Fibroblast of villous mesenchyme (primary cell): ENCODE data around the gene SYNPO. TPM values are rescaled to one million over a fixed set of nuclear protein-coding genes. Genes with fewer than 3 reads are reported as not detected.

Source experiments
- DNase-seq: peaks from one replicate; pipeline ENCODE4 v3.0.0-alpha.2; 2010; ENCODE audit warnings: low read depth
- H3K4me3 ChIP-seq: 2 replicates; pipeline ENCODE4 v1.5.1; 2011; ENCODE audit warnings: low read depth, mild to moderate bottlenecking, low read length
- CTCF ChIP-seq: IDR thresholded peaks from 2 replicates; pipeline ENCODE4 v1.5.1; 2012; ENCODE audit warnings: low read depth, mild to moderate bottlenecking, low read length; ENCODE audit not compliant: insufficient read depth
- total RNA-seq: library from RNA; depleted of rRNA; stranded (reverse); fragments of >200 nt; gene quantifications from 2 replicates; pipeline ENCODE4 v1.2.3, GENCODE V29; 2012

Gene SYNPO
- total RNA-seq, 1 donor: 7.3 TPM

DNA sequence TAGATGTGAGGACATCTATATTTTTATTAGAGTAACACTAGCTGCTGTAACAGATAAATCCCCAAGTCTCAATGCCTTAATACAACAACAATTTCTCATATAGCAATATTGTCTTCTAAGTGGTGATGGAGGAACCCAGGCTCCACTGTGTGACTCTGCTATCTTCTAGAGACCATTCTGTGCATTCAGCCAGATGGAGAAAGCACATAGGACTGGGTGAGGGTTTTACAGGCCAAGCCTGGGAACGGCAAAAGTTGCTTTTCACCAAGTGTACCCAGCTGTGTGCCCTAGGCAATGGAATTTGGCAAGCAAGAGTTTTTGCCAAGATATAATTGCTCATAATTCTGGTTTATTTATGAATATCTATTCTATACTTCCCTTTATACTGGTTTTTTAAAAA is 48.7 kb downstream of the SYNPO start:
- no peak for TF ChIP-seq CTCF
- no peak for DNase-seq
- H3K4me3 ChIP-seq: no peak overlapping the region

DNA sequence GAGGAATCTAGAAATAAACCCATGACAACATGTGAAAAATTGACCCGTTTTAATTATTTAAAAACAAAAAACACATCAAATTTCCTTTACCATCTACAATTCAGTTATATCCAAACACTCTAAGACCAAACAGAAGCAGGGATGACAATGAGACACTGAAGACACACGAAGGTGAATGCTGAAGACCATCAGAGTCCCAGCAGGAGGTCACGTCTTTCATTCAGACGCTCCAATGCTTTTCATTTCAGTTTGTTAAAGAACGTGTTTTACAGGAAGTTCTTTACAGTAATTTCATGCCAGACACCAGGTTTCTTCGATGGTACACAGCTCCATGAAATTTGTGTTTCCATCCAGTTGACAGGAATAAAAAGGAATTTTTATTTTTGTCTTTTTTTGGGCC is 50.3 kb downstream of the SYNPO start:
- TF ChIP-seq CTCF: no peak
- no peak for DNase-seq
- no peak overlapping the region for H3K4me3 ChIP-seq

DNA sequence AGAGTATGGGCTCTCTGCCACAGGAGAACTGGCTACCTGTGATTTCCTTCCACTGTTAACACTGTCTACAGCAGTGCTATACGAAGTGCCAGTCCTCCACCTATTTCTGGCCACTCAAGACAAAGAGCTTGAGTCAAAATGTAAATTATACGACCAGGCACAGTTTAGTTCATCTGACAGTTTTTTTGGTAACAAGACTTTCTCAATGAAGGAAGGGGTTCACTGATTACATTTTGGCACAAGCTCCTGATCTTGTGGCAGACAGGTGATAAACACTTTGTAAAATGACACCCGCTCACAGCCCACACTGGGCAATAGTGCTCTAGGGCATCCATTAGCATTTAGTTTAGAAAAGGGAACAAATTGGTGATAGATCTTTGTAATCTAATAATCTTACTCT is 51.8 kb downstream of the SYNPO start:
- no peak for TF ChIP-seq CTCF
- DNase-seq: no peak
- no peak overlapping the region for H3K4me3 ChIP-seq

- peak; percentile 26 for DNase-seq
- no peak overlapping the region for H3K4me3 ChIP-seq
- no peak for TF ChIP-seq CTCF
Measured at GRCh38 chr5:150694612-150695011, 54.2 kb downstream of the SYNPO start.

GRCh38 chr5:150700246-150700593 is 59.8 kb downstream of the SYNPO start:
- TF ChIP-seq CTCF: no peak
- peak overlapping the region; percentile 100 for H3K4me3 ChIP-seq
- no peak for DNase-seq

- DNase-seq: peak; percentile 87
- peak; percentile 52 for TF ChIP-seq CTCF
- H3K4me3 ChIP-seq: peak within 1 kb of the TSS; percentile 100
Measured at GRCh38 chr5:150700594-150701377, 60.3 kb downstream of the SYNPO start, which contains the start of gene RBM22. RBM22 (minus strand) TSS chr5:150701062; CDS start chr5:150700985, 77 bp downstream.

GRCh38 chr5:150703762-150704161 is 63.3 kb downstream of the SYNPO start:
- no peak overlapping the region for H3K4me3 ChIP-seq
- no peak for TF ChIP-seq CTCF
- peak; percentile 17 for DNase-seq
